Measurements from ENCODE around the gene TOGARAM1. TPM values are rescaled to one million over a fixed set of nuclear protein-coding genes. Genes with fewer than 3 reads are reported as not detected.

The TOGARAM1 gene
- total RNA-seq, 2 experiments from 2014 or later: 6.5 to 6.6 TPM

DNA sequence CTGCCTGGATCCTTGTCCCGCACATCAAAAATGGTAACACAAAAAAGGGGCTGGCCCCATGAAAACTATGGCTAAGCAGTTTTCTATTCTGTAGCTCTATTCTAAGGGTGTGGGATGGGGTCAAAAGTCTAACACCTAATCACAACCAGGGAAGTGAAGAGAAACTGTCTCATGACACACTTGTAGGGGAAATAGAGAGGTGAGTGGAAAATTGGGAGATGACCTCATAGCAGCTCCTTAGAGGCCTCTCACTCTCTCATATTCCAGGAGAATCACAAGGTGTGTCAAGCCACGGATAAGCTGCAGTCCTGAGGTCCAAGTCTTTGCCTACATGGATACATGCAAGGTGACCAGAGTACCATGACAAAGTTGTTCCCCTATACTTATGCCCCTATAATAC, 10.9 kb upstream of the TOGARAM1 start:
- Mint-ChIP-seq H3K27me3 (no peaks in the 10 kb centered on the region), H3K4me1 (peaks cover 9% of the 10 kb centered on the region), H3K9me3 (peaks cover 6% of the 10 kb centered on the region), H3K4me3 (no peak overlapping the region), H3K27ac (no peak overlapping the region), H3K36me3 (ENCODE audit: low read depth) (peaks cover 37% of the 10 kb centered on the region)
- ChIA-PET POLR2A (no interaction called here), CTCF (no interaction called here)
- DNase-seq: no peak

GRCh38 chr14:44952391-44953110, 9.4 kb upstream of the TOGARAM1 start:
- H3K4me1 Mint-ChIP-seq: peaks cover 11% of the 10 kb centered on the region

DNA sequence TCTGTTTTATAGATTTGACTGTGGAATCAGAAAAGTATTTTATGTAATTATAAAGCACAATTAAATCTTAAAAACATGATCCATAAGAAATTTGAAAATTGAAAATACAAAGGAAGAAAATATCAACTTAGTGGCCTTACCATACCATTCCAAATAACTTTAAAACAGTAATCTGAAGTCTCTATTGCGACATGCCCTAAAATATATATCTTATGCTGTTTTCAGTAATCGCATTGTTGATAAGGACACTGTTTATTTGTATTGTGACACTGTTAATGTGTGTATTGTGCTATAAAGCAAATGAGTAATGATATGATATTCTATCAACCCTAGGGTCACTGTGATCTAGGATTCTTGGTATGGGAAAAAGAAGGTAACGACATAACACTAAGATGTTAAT, 7.2 kb upstream of the TOGARAM1 start:
- CTCF ChIA-PET: no interaction called here
- DNase-seq: no peak
- H3K9me3 Mint-ChIP-seq: no peaks in the 10 kb centered on the region
- peaks cover 24% of the 10 kb centered on the region for H3K4me1 Mint-ChIP-seq
- no peak overlapping the region for H3K27ac Mint-ChIP-seq
- POLR2A ChIA-PET: no interaction called here
- peaks cover 23% of the 10 kb centered on the region for H3K36me3 Mint-ChIP-seq (ENCODE audit: low read depth)
- H3K27me3 Mint-ChIP-seq: no peaks in the 10 kb centered on the region
- H3K4me3 Mint-ChIP-seq: no peak overlapping the region

More at GRCh38 chr14:44952391-44953110, 9.4 kb upstream of the TOGARAM1 start:
- Mint-ChIP-seq H3K27me3 (no peaks in the 10 kb centered on the region), H3K4me3 (no peak overlapping the region), H3K36me3 (ENCODE audit: low read depth) (peaks cover 30% of the 10 kb centered on the region), H3K9me3 (no peaks in the 10 kb centered on the region), H3K27ac (no peak overlapping the region)
- CTCF ChIA-PET: no interaction called here
- POLR2A ChIA-PET: interaction anchor here (1.7 kb wide), 1 partner anchor 9 kb away, joined by 9 read pairs; the partner anchor contains the start of genes KLHL28 and TOGARAM1
- DNase-seq: no peak

DNA sequence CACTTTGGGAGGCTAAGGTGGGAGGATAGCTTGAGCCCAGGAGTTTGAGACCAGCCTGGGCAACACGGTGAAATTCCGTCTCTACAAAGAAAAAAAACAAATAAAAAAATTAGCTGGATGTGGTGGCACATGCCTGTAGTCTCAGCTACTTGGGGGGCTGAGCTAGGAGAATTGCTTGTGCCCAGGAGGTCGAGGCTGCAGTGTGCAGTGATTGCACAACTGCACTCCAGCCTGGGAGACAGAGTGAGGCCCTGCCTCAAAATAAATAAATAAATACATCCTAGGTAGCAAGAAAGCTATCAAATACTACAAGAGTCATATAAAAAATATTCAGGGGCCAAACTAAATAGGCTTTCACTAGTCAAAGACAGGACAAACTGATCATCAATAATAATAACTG, 6.5 kb upstream of the TOGARAM1 start:
- no peak for DNase-seq
- Mint-ChIP-seq H3K27me3 (no peaks in the 10 kb centered on the region), H3K4me3 (no peak overlapping the region), H3K27ac (no peak overlapping the region), H3K9me3 (no peaks in the 10 kb centered on the region), H3K4me1 (peaks cover 32% of the 10 kb centered on the region), H3K36me3 (ENCODE audit: low read depth) (peaks cover 23% of the 10 kb centered on the region)
- ChIA-PET POLR2A (no interaction called here), CTCF (interaction anchor here (0.6 kb wide), 1 partner anchor 186 kb away, joined by 3 read pairs; no protein-coding TSS in a partner anchor)

GRCh38 chr14:44956866-44957265, 5.1 kb upstream of the TOGARAM1 start:
- ChIA-PET POLR2A (no interaction called here), CTCF (no interaction called here)
- no peak overlapping the region for H3K27ac Mint-ChIP-seq
- no peak overlapping the region for H3K4me3 Mint-ChIP-seq
- no peaks in the 10 kb centered on the region for H3K9me3 Mint-ChIP-seq
- DNase-seq: no peak
- H3K27me3 Mint-ChIP-seq: no peaks in the 10 kb centered on the region
- H3K36me3 Mint-ChIP-seq (ENCODE audit: low read depth): peaks cover 14% of the 10 kb centered on the region
- peaks cover 32% of the 10 kb centered on the region for H3K4me1 Mint-ChIP-seq

DNA sequence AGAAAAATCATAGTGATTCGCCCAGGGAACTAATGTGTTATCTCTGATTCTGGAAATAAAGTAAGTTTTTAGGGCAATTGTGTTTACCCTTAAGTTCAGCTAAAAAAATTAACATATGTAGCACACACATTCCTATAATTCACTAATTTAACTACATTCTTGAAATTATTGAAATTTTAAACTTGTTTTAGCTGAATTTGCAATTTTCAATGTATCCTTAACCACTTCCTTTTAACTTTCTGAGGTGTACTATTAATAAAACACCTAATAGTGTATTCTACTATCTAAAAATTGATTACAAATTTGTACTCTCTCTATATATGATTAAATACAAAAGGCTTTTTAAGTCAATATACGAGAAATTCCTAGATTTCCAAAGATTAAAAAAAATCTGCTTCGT, 2.5 kb upstream of the TOGARAM1 start:
- no peak overlapping the region for H3K27ac Mint-ChIP-seq
- no peak for DNase-seq
- ChIA-PET POLR2A (interaction anchor here (1.6 to 5.0 kb wide), 2 partner anchors 125 to 294 kb away, joined by 4 to 62 read pairs; partner anchors contain the start of genes MIS18BP1 and PRPF39), CTCF (no interaction called here)
- peaks cover 43% of the 10 kb centered on the region for H3K4me1 Mint-ChIP-seq
- H3K9me3 Mint-ChIP-seq: no peaks in the 10 kb centered on the region
- H3K36me3 Mint-ChIP-seq (ENCODE audit: low read depth): peaks cover 7% of the 10 kb centered on the region
- H3K27me3 Mint-ChIP-seq: no peaks in the 10 kb centered on the region
- H3K4me3 Mint-ChIP-seq: no peak overlapping the region

DNA sequence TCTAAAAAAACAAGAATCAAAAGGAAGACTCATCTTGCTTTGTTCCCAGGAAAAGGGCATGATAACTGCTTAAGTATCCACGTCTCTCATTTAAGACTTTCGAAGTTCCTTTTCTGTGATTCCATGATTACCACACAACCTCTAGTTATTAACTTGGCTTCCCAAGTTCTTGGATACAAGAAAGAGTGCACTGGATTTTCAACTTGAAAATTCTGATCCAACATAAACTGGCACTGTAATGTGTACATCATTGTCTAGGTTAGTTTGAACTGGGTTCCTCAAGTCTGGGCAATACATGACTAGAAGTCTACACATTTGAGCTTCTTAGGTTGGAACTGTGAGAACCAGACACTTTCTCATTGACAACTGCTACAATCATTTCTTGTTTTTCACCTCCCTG, 1.8 kb upstream of the TOGARAM1 start:
- H3K9me3 Mint-ChIP-seq: no peaks in the 10 kb centered on the region
- ChIA-PET POLR2A (interaction anchor here (1.8 to 5.1 kb wide), 8 partner anchors 8 to 293 kb away, joined by 5 to 77 read pairs (median 21); partner anchors contain the start of genes FANCM, FKBP3, MIS18BP1 and PRPF39), CTCF (no interaction called here)
- peaks cover 48% of the 10 kb centered on the region for H3K4me1 Mint-ChIP-seq
- no peak overlapping the region for H3K4me3 Mint-ChIP-seq
- H3K27me3 Mint-ChIP-seq: no peaks in the 10 kb centered on the region
- no peak for DNase-seq
- peaks cover 10% of the 10 kb centered on the region for H3K36me3 Mint-ChIP-seq (ENCODE audit: low read depth)
- no peak overlapping the region for H3K27ac Mint-ChIP-seq

DNA sequence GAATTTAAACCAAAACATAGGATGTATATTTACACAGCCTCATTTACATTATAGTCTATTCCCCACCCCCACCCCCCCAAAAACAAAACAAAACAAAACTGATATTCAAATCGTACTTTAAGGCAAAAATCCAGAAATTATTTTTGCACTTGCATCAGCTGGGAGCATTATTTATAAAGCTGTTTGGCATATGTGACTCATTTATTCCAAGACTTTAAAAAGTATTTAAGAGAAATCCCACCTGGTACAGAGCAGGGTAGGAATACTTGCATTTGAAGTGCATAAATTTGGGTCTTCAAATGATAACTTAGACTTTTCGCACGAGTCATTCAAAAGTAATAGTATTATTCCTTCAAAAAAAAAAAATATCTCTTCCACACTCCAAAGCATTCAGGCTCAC, 1.3 kb upstream of the TOGARAM1 start:
- ChIA-PET CTCF (interaction anchor here (1.0 kb wide), 1 partner anchor 129 kb away, joined by 3 read pairs; no protein-coding TSS in a partner anchor), POLR2A (interaction anchor here (1.1 to 5.1 kb wide), 11 partner anchors 8 to 292 kb away, joined by 3 to 77 read pairs (median 15); partner anchors contain the start of genes FANCM, FKBP3, MIS18BP1 and PRPF39)
- peaks cover 12% of the 10 kb centered on the region for H3K36me3 Mint-ChIP-seq (ENCODE audit: low read depth)
- no peak for DNase-seq
- H3K4me1 Mint-ChIP-seq: peaks cover 52% of the 10 kb centered on the region
- H3K27ac Mint-ChIP-seq: no peak overlapping the region
- no peaks in the 10 kb centered on the region for H3K27me3 Mint-ChIP-seq
- peaks cover 1% of the 10 kb centered on the region for H3K9me3 Mint-ChIP-seq
- H3K4me3 Mint-ChIP-seq: no peak overlapping the region

DNA sequence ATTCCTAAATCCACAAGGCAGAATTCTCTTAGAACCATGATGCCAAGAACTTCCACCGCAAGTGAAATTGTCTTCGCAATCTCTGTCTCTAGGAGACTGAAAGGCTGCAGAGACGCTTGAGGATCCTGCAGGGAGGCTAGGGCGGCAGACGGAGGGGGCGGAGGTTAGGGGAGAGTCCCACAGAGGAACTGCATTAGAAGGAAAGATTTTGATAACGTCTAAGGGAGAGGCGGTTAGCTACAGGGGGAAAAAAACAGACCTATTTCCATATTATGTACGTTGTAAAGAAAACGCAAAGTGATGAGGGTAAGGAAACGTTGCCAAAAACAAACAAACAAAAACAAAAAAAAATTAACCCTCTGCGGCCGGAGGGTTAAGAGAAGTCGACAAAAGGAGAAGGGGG, 838 bp upstream of the TOGARAM1 start:
- Mint-ChIP-seq H3K4me3 (no peak overlapping the region), H3K4me1 (peaks cover 52% of the 10 kb centered on the region), H3K9me3 (peaks cover 2% of the 10 kb centered on the region), H3K36me3 (ENCODE audit: low read depth) (peaks cover 10% of the 10 kb centered on the region), H3K27me3 (no peaks in the 10 kb centered on the region), H3K27ac (no peak overlapping the region)
- CTCF ChIA-PET: interaction anchor here (1.0 to 1.4 kb wide), 2 partner anchors 129 to 173 kb away, joined by 3 to 4 read pairs; partner anchors contain the start of gene FKBP3
- DNase-seq: peak; percentile 65
- POLR2A ChIA-PET: interaction anchor here (0.7 to 5.1 kb wide), 19 partner anchors 9 to 292 kb away, joined by 3 to 77 read pairs (median 6); partner anchors contain the start of genes FANCM, FKBP3, MIS18BP1 and PRPF39

DNA sequence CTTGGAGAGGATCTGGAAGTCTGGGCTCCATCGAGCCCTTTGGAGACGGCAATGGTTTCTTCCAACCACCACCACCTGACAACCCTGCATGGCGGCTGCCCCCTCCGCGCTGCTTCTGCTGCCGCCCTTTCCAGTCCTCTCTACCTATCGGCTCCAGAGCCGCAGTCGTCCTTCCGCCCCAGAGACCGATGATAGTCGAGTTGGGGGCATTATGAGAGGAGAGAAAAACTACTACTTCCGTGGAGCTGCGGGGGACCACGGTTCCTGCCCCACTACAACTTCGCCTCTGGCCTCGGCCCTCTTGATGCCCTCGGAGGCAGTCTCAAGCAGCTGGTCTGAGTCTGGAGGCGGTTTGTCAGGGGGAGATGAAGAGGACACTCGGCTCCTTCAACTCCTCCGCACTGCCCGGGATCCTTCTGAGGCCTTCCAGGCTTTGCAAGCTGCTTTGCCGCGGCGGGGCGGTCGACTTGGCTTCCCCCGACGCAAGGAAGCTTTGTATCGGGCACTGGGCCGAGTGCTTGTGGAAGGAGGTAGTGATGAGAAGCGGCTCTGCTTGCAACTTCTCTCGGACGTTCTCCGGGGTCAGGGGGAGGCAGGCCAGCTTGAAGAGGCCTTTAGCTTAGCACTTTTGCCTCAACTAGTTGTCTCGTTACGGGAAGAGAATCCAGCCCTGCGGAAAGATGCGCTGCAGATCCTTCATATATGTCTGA, 499 bp downstream of the TOGARAM1 start:
- peaks cover 61% of the 10 kb centered on the region for H3K4me1 Mint-ChIP-seq
- H3K27ac Mint-ChIP-seq: no peak overlapping the region
- ChIA-PET CTCF (interaction anchor here (0.6 to 1.5 kb wide), 5 partner anchors 49 to 301 kb away, joined by 3 to 7 read pairs (median 4); partner anchors contain the start of genes FKBP3 and MIS18BP1), POLR2A (interaction anchor here (0.7 to 5.1 kb wide), 24 partner anchors 8 to 290 kb away, joined by 3 to 77 read pairs (median 4); partner anchors contain the start of genes FANCM, FKBP3, MIS18BP1 and PRPF39)
- DNase-seq: no peak
- H3K36me3 Mint-ChIP-seq (ENCODE audit: low read depth): peaks cover 13% of the 10 kb centered on the region
- peaks cover 2% of the 10 kb centered on the region for H3K9me3 Mint-ChIP-seq
- no peaks in the 10 kb centered on the region for H3K27me3 Mint-ChIP-seq
- H3K4me3 Mint-ChIP-seq: no peak overlapping the region

DNA sequence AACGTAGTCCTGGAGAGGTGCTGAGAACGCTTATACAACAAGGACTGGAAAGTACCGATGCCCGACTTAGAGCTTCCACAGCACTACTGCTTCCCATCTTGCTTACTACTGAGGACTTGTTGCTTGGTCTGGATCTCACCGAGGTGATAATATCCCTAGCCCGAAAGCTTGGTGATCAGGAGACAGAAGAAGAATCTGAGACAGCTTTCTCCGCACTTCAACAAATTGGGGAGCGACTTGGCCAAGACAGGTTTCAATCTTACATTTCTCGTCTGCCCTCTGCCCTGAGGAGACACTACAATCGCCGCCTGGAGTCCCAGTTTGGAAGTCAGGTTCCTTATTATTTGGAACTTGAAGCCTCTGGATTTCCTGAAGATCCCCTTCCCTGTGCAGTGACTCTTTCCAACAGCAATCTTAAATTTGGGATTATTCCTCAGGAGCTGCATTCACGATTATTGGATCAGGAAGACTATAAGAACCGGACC, 1.1 kb downstream of the TOGARAM1 start:
- ChIA-PET POLR2A (interaction anchor here (0.7 to 5.1 kb wide), 16 partner anchors 15 to 290 kb away, joined by 3 to 77 read pairs (median 5); partner anchors contain the start of genes FANCM, FKBP3, MIS18BP1 and PRPF39), CTCF (interaction anchor here (0.6 to 1.5 kb wide), 3 partner anchors 121 to 300 kb away, joined by 3 to 7 read pairs (median 6); partner anchors contain the start of gene MIS18BP1)
- peaks cover 63% of the 10 kb centered on the region for H3K4me1 Mint-ChIP-seq
- no peak for DNase-seq
- H3K9me3 Mint-ChIP-seq: peaks cover 2% of the 10 kb centered on the region
- H3K27ac Mint-ChIP-seq: no peak overlapping the region
- peaks cover 15% of the 10 kb centered on the region for H3K36me3 Mint-ChIP-seq (ENCODE audit: low read depth)
- H3K4me3 Mint-ChIP-seq: no peak overlapping the region
- H3K27me3 Mint-ChIP-seq: no peaks in the 10 kb centered on the region

GRCh38 chr14:44963775-44964380, 1.9 kb downstream of the TOGARAM1 start:
- Mint-ChIP-seq H3K27me3 (no peaks in the 10 kb centered on the region), H3K4me3 (no peak overlapping the region), H3K36me3 (ENCODE audit: low read depth) (peaks cover 21% of the 10 kb centered on the region), H3K27ac (no peak overlapping the region), H3K9me3 (peaks cover 7% of the 10 kb centered on the region), H3K4me1 (peaks cover 64% of the 10 kb centered on the region)
- ChIA-PET POLR2A (interaction anchor here (1.1 to 5.1 kb wide), 5 partner anchors 50 to 289 kb away, joined by 3 to 77 read pairs (median 33); partner anchors contain the start of genes FANCM, FKBP3, MIS18BP1 and PRPF39), CTCF (no interaction called here)
- no peak for DNase-seq
